DMS153 (cell line): Measurements from ENCODE around the gene ITGB2.
A peak's percentile ranks its signal among the peaks of the same experiment; 100 is the strongest.
"Not testable (repeated sequence)": the region's sequence is repeated elsewhere in the genome, so short reads cannot be mapped to it uniquely, and the experiment has no call there.

Experiments
- DNase-seq: peaks from one replicate; lab custom pipeline; 2025; lab: John Stamatoyannopoulos, UW

The ITGB2 gene

DNA sequence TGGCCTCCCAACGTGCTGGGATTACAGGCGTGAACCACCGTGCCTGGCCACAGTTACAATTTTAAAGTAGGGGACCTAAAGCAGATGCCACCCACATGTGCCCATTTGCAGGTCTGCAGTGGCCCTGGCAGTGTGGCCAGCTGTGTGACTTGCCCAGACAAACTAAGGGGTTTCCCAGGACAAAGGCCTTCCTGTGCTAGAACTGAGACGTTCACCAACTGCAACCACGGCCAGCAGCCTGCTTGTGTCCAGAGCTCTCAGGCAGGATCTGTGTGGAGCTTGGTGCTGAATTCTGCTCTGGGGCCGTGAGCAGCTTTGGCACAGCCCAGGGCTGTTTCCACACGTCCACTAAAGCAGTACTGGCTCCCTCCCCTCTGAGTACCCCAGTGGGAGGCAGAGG lies 36.6 kb downstream of the ITGB2 start:
- no peak for DNase-seq

DNA sequence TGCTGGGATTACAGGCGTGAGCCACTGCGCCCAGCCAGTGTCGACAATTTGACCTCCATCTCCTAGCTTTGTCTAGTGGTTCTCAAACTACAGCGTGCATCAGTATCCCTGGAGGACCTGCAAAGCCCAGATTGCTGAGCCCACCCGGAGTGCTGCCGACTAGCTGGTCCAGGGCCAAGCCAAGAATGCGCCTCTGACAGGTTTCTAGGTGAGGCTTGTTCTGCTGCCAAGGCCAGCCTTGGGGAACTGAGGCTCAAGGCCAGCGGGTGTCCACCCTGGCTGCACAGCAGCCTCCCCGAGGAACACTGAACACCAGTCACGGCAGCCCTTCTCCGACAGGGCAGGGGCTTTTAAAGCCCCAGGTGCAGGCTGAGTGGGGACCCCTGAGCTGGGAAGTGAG lies 37.4 kb downstream of the ITGB2 start:
- DNase-seq, result no peak

DNA sequence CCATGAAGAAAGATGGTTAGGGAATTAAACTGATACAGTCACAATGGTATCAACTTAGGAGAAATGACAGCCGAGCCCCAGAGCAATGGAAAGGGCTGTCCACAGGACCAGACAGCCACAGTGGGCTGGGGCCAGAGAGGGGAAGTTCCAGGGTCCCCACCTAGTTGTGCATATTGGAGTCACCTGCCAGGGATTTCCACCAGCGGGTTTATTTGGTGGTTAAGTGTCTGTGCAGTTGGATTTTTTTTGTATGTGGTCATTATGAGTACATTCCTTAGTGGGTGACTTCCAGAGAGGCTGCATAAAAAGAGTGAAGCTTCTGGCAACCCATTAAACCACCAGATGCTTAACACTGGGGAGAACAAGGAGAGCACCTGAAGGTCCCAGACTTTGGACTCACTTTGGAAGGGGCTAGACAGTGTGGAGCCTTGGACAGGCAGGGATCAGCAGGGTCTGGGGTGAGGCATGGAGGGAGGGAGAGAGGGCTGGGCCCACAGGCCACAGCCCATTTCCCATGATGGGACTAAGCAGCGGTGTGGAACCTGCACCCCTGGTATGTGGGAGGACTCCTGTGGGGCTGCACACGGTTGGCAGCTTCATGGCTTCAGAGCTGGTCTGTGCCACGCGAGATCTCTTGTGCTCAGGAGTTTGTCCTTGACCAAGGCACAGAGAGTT lies 39.4 kb downstream of the ITGB2 start:
- DNase-seq, result no peak

DNA sequence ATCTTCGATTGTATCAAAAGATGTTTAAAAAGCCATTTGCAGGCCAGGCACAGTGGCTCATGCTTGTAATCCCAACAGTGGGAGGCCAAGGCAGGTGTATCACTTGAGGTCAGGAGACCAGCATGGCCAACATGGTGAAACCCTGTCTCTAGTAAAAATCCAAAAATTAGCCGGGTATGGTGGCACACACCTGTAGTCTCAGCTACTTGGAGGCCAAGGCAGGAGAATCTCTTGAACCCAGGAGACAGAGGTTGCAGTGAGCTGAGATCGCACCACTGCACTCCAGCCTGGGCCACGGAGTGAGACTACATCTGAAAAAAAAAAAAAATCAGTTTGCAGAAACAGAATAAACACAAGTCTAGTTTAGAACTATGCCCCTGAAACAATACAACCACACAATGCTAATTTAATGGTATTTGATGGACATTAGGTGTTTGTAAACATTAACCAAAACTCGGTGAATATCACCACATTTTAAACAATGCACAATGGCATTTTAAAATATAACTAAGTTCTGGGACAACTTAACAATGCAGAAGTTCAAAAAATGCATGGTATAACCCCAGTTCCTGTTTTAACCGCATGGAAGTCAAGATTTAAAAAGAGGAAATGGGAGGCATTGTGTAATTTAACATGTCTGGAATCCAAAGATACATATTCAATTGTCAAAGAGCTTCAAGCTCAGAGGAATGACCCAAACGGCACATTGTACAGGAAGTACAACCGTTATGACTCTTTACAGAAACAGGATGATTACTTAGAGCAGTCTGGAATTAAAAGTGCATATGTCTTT lies 40.1 kb downstream of the ITGB2 start:
- DNase-seq, result no peak

DNA sequence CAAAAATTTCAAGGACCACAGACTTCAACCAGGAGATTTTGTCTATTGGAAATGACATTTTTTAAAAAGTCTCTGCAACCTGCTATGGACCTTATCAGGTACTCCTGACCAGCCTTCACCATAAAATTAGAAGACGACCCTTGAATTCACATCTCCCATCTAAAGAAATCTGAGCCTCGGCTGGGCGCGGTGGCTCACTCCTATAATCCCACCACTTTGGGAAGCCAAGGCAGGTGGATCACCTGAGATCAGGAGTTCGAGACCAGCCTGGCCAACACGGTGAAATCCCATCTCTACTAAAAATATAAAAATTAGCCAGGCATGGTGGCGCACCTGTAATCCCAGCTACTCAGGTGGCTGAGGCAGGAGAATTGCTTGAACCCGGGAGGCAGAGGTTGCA lies 41.5 kb downstream of the ITGB2 start:
- not testable (repeated sequence) for DNase-seq

DNA sequence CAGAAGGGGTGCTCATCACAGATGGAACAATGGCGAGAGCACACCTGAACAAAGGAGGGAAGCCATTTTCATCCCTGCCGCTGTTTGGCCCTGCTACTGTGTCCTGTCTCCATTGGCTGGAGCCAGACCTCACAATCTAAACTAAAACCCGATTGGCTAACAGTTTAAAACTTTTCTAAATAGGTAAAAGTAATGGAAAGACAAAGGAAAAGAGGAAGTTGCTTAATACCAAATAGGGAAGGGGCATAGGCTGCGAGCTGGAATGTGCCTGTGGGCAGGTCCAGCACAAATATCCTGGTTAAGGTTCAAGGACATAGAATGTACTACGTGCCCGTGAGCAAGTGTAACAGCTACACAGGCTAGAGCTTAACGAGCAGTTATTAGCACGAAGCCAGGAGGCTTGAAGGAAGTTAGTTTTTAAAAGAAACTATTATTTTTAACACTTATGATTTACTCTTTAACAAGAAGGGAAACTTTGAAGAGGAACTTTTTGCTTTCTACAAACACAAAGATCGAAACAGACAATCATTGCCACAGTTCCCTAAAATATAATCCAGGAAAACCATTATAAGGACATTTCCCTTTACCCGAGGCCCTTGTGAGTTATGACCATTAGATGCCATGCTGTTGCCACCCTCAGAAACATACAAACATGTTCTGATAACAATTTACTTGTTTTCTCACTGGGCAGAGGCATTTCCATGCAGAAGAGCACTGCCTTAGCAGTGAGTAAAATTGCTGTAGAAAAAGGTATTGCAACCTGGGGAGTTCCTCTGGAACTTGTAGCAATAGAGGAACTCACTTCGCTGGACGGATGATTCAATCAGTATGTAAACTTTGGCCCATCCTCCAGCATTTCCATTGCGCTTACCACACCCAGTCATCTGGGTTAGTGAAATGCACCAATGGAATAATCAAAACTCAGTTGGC lies 42.4 kb downstream of the ITGB2 start:
- DNase-seq, result no peak

DNA sequence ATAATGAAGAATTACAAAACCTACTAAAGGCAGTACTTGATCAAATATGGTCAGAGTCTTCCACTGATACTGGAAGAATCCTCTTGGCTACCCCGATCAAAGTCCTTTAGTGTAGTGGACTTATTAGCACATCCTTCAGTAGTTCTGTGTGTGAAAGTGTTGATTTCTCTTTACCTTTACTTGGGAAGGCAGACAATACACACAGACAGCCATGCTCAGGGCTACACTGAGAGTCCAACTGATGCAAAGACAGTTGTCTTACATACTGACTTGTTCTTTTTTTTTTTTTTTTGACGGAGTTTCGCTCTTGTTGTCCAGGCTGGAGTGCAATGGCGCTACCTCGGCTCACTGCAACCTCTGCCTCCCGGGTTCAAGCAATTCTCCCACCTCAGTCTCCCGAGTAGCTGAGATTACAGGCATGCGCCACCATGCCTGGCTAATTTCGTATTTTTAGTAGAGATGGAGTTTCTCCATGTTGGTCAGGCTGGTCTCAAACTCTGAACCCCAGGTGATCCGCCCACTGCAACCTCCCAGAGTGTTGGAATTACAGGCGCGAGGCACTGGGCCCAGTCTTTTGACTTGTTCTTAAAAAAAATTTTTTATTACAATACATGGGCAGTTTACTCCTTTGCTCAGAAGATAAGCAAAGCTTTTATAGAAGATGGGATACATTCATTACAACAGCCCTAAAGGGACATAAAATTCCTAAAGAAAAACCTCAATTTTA lies 43.7 kb downstream of the ITGB2 start:
- no peak for DNase-seq

DNA sequence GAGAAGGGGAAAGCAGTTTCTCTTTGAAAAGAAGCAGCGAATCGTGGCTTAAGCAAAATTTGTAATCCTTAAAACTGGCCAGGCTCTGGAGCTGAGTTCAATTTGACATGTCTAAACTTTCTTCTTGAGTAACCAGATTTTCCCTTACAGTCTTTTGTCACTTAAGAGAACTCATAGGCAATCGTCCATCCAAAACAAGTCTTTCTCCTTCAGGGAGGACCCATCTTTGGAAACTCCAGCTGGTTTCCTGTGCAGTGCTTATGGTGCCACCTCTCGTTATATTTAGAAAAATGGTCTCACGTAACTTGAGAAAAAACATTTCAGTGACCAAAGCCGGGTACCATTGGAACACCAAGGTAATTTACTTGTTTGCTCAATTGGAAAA lies 45.4 kb downstream of the ITGB2 start:
- no peak for DNase-seq

DNA sequence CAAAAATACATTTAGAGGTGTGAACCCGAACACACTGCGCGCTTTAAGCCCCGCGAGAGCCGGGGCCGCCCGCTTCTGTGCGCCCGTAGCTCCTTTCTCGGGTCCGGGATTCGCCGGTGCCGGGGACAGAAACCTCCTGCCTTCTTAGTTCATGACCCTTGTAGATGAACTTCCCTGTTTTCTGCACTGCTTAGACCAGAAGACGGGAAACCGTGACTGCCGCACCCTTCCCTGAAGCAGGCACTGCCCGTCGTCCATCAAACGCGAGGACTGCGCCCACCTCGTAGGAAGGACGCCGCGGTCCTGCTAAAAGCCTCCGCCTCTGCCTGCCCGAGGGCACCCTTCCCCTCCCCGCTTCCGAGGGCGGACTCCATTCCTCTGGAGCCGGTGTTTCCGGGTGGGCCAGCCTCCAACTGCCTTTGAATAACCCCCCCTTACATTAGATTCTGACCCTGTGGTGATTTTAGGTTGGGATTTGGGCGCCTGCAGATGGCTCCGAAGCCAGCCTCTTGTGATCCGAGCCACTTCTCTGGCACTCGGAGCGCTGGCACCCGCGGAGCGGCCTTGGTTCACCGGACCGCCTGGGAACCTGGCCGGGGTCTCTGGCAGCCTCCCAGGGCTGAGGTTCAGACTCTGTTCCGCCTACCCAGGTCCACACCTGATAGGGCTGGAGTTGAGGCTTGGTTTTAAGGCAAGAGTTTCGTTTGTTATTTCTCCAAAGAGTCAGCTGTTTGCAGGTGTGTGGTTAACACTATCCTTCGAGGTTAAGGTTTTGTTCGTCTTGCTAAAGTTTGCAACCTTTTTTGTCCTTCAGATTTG lies 46.0 kb downstream of the ITGB2 start:
- no peak for DNase-seq

DNA sequence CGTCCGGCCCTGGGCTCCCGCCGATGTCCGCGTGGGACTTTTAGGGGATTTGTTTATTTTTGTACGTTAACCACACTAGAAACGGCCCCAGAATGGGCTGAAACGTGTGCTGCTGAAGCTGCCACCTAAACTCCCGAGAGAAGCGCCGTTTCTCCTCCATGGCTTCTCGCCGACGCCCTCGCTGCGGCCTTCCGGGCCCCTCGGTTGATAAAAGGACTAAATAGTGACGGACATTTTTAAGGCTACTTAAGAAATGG lies 46.5 kb downstream of the ITGB2 start:
- no peak for DNase-seq

DNA sequence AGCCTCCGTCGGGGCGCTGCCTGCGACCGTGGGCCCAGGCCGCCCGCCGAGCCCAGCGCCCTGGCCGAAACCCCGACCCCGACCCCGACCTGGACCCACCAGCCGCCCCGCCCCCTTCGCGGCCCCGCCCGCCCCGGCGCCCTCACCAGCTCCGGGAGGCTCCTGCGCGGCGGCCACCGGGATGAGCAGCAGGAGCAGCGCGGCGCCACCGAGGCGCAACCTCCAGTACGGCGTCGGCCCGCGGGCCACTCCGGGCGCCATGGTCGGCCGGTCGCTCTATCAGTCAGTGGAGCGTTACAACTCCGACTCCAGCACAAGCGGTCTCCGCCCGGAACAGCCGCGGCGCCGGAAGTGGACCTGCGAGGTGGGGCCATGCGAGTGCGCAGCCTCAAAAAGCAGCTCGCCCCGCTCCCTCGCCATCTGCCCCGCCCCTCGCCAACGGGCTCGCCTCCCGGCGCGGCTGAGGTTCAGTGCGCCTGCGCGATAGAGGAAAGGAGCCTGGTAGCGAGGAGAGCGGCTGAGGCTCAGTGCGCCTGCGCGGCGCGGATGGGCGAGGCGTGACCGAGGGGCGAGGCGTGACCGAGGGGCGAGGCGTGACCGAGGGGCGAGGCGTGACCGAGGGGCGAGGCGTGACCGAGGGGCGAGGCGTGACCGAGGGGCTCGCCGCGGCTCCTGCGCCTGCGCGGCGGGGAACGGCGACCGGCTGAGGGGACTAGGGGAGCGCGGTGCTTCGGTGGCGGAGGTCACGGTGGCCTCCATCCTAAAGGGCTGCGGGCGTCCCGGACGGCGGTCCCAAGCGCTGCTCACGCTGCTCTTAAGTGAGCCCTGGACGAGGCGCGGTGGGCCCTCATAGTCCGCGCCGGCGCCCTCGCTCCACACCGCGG lies 47.1 kb downstream of the ITGB2 start, which contains the start of gene PTTG1IP:
Gene PTTG1IP, minus strand, starts transcription at position 335 of the 884 bp plus-strand sequence. Its CDS starts 74 bp downstream, at position 261.
- peak; percentile 94 for DNase-seq

DNA sequence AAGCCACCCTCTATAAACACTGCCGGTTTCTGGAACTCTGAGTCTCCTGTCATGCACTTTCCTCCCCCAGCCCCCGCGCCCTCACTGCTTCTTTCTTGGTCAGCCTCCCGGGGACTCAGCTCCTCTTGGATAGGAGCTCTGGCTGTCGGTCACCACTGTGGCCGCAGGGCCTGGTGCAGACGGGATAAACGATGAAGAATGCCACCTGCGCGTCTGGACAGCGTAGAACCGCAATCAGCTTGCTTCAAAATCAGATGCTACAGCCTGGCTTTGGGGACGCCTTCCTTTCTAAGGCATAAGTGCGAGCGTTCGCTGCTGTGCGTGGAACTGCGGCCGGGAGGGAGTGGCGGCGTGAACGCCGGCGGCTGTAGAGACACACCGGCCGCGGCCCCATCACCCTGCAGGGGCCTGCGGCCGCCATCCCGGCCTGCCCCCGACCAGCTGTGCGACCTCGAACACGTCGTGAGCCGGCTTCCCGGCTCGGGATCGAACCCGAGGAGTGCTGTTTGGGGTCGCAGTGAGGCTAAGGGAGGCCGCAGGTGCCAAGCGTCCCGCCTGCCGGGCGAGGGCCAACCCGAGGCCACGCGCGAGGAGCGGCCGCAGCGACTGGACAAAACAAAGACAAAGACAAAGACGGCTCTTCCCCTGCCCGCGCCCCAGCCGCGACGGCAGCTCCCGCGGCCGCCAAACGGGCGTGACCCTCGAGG lies 47.9 kb downstream of the ITGB2 start:
- DNase-seq, result no peak

DNA sequence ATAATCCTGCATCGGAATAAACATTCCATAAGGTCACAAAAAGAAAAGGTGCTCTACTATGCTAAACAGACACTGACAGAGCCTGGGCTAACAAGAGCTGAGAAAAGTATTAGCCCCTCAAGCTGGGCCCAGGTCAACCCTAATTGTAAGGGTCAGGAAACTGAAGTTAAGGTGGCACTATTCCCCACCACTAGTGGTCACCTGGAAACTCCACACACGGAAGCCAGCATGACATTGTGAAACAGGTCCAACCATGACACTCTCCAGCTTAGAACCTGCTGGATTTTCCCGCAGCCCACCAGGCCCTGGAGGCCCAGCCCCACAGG lies 48.4 kb downstream of the ITGB2 start:
- no peak for DNase-seq

DNA sequence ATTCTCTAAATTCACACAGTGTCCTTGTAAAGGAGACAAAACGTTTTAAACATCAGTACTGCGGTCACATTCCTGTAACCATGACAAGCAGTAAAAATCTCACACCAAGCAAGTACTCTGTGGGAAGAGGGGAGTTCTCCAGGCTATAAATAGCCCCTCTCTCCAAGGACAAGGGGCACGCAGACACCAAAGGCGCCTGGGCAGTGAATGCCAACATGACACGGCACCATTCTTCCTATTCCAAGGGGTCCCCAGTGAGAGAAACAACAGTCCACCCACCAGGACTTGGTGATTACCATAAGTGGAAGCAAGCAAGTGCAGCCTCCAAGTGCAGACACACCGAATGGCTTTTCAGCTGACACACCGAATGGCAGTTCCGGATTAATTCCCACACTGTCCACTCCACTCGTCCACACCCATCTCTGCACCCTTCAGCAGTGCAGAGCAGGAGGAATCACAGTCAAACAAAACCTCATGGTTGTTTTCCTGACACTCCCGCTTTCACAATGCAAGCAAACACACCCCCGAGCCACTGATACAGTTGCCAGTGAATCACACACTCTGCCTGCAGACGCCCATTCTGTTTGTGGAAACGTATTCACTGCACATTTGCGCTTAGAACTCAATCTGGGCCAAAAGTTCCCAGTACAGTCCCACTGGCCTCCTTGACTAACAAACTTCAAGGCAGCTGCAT lies 49.0 kb downstream of the ITGB2 start:
- DNase-seq, result no peak

DNA sequence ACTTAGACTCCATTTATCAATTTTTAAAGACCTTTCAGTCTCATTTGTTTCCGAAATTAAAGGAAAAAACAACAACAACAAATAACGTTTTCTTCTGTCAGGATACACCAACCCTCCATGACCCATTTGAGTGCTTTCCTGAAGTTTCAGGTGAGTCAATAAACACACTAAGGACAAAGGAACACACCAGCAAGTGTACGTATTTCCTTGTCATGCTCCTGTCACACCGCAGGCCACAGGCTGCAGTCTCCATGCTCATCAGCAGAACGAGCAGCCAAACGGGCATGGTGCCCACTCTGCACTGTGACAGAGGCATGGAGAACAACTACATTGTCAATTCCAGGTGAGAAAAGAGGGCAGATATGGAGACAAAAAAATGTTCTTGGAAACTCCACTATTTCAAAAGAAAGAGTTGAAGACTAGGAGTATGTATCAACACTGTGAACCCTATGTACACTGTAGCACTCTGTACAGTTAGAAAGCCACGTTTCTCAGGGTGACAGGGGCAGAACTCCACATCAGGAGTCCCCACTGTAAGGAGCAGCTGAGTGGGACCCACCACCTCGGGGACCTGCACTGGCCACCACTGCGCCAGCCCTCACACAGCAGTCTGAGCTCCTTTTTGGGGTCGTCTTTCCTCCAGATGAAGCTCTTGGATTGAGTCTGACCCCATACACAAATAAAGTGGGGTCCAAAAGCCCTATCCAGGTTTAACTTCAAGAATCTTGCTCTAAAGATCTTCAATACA lies 49.8 kb downstream of the ITGB2 start:
- no peak for DNase-seq

DNA sequence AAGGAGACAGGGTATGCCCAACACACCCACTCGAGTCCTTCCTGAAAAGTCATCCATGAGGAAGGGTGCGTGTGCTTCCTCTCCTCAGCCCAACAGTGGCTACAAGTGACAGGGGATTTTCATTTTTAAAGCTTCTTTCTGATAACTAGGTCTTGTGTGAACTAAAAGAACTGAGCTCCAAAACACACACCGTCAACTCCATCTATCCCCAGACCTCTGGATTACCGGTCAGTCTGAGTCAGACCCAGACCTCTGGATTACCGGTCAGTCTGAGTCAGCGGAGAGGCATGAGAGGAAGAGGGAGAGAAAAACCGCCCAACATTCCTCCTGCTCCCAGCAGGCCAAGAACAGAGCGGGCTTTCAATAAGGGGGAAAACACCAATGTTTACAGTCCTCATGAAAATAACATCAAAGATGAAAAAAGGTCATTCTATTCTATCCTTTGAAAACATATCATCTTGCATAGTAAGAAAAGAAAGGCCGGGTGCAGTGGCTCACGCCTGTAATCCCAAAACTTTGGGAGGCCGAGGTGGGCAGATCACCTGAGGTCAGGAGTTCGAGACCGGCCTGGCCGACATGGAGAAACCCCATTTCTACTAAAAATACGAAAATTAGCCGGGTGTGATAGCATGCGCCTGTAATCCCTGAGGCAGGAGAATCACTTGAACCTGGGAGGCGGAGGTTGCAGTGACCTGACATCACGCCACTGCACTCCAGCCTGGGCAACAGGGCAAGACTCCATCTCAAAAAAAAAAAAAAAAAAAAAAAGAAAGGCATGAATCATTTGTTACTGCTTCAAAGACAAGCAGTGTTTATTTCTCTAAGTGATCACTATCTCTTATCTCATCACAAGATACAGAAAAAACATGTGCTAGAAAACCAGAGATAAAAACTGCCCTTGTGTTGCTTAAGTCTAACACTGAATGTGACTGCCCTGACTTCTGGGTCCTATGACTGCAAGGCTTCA lies 50.6 kb downstream of the ITGB2 start:
- DNase-seq, result no peak

DNA sequence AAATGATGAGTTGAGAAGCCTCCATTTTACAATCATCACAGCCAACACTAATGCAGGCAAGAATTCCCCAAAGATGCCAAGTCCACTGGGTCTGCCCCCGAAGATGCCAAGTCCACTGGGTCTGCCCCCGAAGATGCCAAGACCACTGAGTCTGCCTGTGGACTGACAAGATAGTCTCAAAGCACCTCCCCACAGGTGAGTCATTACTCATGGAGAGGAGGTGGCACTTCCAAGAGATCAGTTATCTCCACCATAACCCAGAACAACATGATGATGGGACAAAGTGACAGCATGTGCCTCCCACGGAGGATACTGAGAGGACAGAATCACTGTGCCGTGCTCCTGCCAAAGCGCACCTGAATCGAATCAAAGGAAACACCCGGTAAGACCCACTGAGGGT lies 52.0 kb downstream of the ITGB2 start:
- no peak for DNase-seq
